SU-DHL-6 (cell line): ENCODE measurements around the gene FIGNL2.

ENCODE experiments used
- EZH2phosphoT487 ChIP-seq: fragments of 200-600 bp; sonication (generic), shearing (Covaris generic); conservative IDR thresholded peaks from 2 replicates; pipeline ENCODE4 v1.6.1; 2018; ENCODE audit warnings: mild to moderate bottlenecking, antibody characterized with exemption, low read length, moderate library complexity, mixed read lengths
- TF ChIP-seq, protein P1 (sequence below): fragments of 200-600 bp; sonication (generic); IDR thresholded peaks from one replicate; pipeline ENCODE4 v1.5.1; 2017; ENCODE audit warnings: antibody characterized with exemption, mild to moderate bottlenecking, low read length, moderate library complexity; ENCODE audit not compliant: insufficient read depth, poor library complexity, severe bottlenecking

DNA sequence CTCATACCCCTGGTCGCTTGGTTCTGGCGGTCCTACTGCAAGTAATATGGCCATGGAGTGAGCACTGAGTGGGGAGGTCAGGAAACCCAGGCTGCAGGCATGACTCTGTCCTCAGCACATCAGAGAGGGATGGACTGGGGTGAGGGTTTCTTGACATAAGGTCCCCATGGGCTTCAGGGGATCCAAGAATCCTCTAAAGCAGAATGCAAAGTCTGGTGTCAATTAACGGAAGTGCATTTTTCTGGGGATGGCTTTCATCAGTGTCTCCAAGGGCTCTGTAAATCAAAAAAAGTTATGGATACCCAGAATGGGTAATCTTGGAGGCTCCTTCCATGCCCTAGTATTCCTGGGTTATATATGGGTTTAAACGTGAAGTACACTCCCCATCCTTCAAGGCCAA is 3.7 kb downstream of the FIGNL2 start:
- TF ChIP-seq EZH2phosphoT487 = no peak
- TF ChIP-seq, protein P1, sequence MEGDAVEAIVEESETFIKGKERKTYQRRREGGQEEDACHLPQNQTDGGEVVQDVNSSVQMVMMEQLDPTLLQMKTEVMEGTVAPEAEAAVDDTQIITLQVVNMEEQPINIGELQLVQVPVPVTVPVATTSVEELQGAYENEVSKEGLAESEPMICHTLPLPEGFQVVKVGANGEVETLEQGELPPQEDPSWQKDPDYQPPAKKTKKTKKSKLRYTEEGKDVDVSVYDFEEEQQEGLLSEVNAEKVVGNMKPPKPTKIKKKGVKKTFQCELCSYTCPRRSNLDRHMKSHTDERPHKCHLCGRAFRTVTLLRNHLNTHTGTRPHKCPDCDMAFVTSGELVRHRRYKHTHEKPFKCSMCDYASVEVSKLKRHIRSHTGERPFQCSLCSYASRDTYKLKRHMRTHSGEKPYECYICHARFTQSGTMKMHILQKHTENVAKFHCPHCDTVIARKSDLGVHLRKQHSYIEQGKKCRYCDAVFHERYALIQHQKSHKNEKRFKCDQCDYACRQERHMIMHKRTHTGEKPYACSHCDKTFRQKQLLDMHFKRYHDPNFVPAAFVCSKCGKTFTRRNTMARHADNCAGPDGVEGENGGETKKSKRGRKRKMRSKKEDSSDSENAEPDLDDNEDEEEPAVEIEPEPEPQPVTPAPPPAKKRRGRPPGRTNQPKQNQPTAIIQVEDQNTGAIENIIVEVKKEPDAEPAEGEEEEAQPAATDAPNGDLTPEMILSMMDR = no peak
